Ectodermal cell (in vitro differentiated cells): ENCODE measurements around the gene MS4A8.
"Not testable (repeated sequence)": the region's sequence is repeated elsewhere in the genome, so short reads cannot be mapped to it uniquely, and the experiment has no call there.

ENCODE experiments used
- H3K27ac ChIP-seq: 2 replicates; pipeline ENCODE4 v1.7.0; 2013; ENCODE audit warnings: mild to moderate bottlenecking, low read depth, low read length; ENCODE audit not compliant: insufficient read depth, poor library complexity, severe bottlenecking
- H3K27me3 ChIP-seq: 2 replicates; pipeline ENCODE4 v1.7.0; 2013; ENCODE audit warnings: mild to moderate bottlenecking, low read length; ENCODE audit not compliant: insufficient read depth, control insufficient read depth, poor library complexity, severe bottlenecking
- H3K36me3 ChIP-seq: one replicate; pipeline ENCODE4 v1.7.0; 2013; ENCODE audit warnings: low read length; ENCODE audit not compliant: control insufficient read depth, insufficient read depth
- H3K4me1 ChIP-seq: one replicate; pipeline ENCODE4 v1.7.0; 2013; ENCODE audit warnings: low read length; ENCODE audit not compliant: control insufficient read depth, insufficient read depth
- H3K4me3 ChIP-seq: 2 replicates; pipeline ENCODE4 v1.7.0; 2013; ENCODE audit warnings: low read depth, low read length, control low read depth; ENCODE audit not compliant: insufficient read depth
- H3K9me3 ChIP-seq: 2 replicates; pipeline ENCODE4 v1.7.0; 2013; ENCODE audit warnings: mild to moderate bottlenecking, low read length, moderate library complexity; ENCODE audit not compliant: control insufficient read depth
- whole genome bisulfite sequencing, 2 experiments: methylation state at CpG; one replicate each; pipeline ENCODE4 v1.1.7; 2013; ENCODE audit warnings: missing lambda C conversion rate in 2 of 2; 5-methylcytosine and 5-hydroxymethylcytosine counted together

MS4A8 gene

GRCh38 chr11:60747359-60747873, 48.0 kb downstream of the MS4A8 start:
- Histone ChIP-seq H3K4me1 (no peaks in the 10 kb centered on the region), H3K27me3 (no peaks in the 10 kb centered on the region), H3K27ac (no peak overlapping the region), H3K9me3 (no peaks in the 10 kb centered on the region), H3K36me3 (no peaks in the 10 kb centered on the region), H3K4me3 (no peak overlapping the region)
- 93 to 95% methylated on average over 14 of the region's 14 CpGs for WGBS, 2 experiments

GRCh38 chr11:60748225-60748624, 48.8 kb downstream of the MS4A8 start:
- Histone ChIP-seq H3K9me3 (no peaks in the 10 kb centered on the region), H3K27ac (no peak overlapping the region), H3K4me1 (no peaks in the 10 kb centered on the region), H3K4me3 (no peak overlapping the region), H3K27me3 (no peaks in the 10 kb centered on the region), H3K36me3 (no peaks in the 10 kb centered on the region)
- 91 to 92% methylated on average over 17 of the region's 17 CpGs for WGBS, 2 experiments

GRCh38 chr11:60748821-60749220, 49.4 kb downstream of the MS4A8 start:
- 89 to 90% methylated on average over 8 of the region's 8 CpGs for WGBS, 2 experiments

GRCh38 chr11:60750911-60751310, 51.5 kb downstream of the MS4A8 start:
- Histone ChIP-seq H3K27ac (no peak overlapping the region), H3K9me3 (no peaks in the 10 kb centered on the region), H3K27me3 (no peaks in the 10 kb centered on the region), H3K4me3 (no peak overlapping the region), H3K4me1 (no peaks in the 10 kb centered on the region), H3K36me3 (no peaks in the 10 kb centered on the region)
- WGBS, 2 experiments = 87 to 93% methylated on average over 3 of the region's 3 CpGs

More at GRCh38 chr11:60748821-60749220, 49.4 kb downstream of the MS4A8 start:
- H3K4me1 ChIP-seq = no peaks in the 10 kb centered on the region
- no peak overlapping the region for H3K27ac ChIP-seq
- no peaks in the 10 kb centered on the region for H3K36me3 ChIP-seq
- H3K4me3 ChIP-seq = no peak overlapping the region
- no peaks in the 10 kb centered on the region for H3K27me3 ChIP-seq
- no peaks in the 10 kb centered on the region for H3K9me3 ChIP-seq

GRCh38 chr11:60753309-60753708, 53.9 kb downstream of the MS4A8 start:
- Histone ChIP-seq H3K4me1 (no peaks in the 10 kb centered on the region), H3K27me3 (no peaks in the 10 kb centered on the region), H3K27ac (no peak overlapping the region), H3K4me3 (no peak overlapping the region), H3K36me3 (no peaks in the 10 kb centered on the region), H3K9me3 (no peaks in the 10 kb centered on the region)
- WGBS, 2 experiments = 74 to 75% methylated on average over 4 of the region's 4 CpGs

GRCh38 chr11:60754887-60755286, 55.5 kb downstream of the MS4A8 start:
- WGBS, 2 experiments = 90 to 93% methylated on average over 6 of the region's 6 CpGs
- Histone ChIP-seq H3K9me3 (no peaks in the 10 kb centered on the region), H3K4me1 (no peaks in the 10 kb centered on the region), H3K4me3 (no peak overlapping the region), H3K36me3 (no peaks in the 10 kb centered on the region), H3K27me3 (no peaks in the 10 kb centered on the region), H3K27ac (no peak overlapping the region)

- no peak within 1 kb of the TSS for H3K27ac ChIP-seq
- H3K27me3 ChIP-seq = no peaks in the 10 kb centered on the region
- H3K36me3 ChIP-seq = no peaks in the 10 kb centered on the region
- WGBS, 2 experiments = 66 to 71% methylated on average over 14 of the region's 14 CpGs
- H3K4me1 ChIP-seq = no peaks in the 10 kb centered on the region
- no peak within 1 kb of the TSS for H3K4me3 ChIP-seq
- no peaks in the 10 kb centered on the region for H3K9me3 ChIP-seq
Observed at GRCh38 chr11:60756307-60757032, 57.1 kb downstream of the MS4A8 start, which contains the start of gene MS4A15. Gene MS4A15 (plus strand): TSS chr11:60756867. CDS start chr11:60763734, 6,867 bp downstream.

GRCh38 chr11:60757231-60757800, 57.9 kb downstream of the MS4A8 start:
- H3K4me3 ChIP-seq = no peak overlapping the region
- WGBS, 2 experiments = 94 to 96% methylated on average over 16 to 19 of the region's 19 CpGs

GRCh38 chr11:60758671-60759070, 59.3 kb downstream of the MS4A8 start:
- 94 to 95% methylated on average over 4 of the region's 4 CpGs for WGBS, 2 experiments
- H3K36me3 ChIP-seq, H3K4me1 ChIP-seq, H3K27me3 ChIP-seq, H3K4me3 ChIP-seq, H3K9me3 ChIP-seq, H3K27ac ChIP-seq: not testable (repeated sequence)

More at GRCh38 chr11:60757231-60757800, 57.9 kb downstream of the MS4A8 start:
- Histone ChIP-seq H3K36me3 (no peaks in the 10 kb centered on the region), H3K27me3 (no peaks in the 10 kb centered on the region), H3K4me1 (no peaks in the 10 kb centered on the region), H3K9me3 (no peaks in the 10 kb centered on the region), H3K27ac (no peak overlapping the region)

GRCh38 chr11:60759438-60760225, 60.2 kb downstream of the MS4A8 start:
- not testable (repeated sequence) for H3K27me3 ChIP-seq, H3K4me1 ChIP-seq, H3K4me3 ChIP-seq, H3K9me3 ChIP-seq, H3K36me3 ChIP-seq, H3K27ac ChIP-seq
- WGBS, 2 experiments = 91% methylated on average over 22 of the region's 22 CpGs
